Glutamatergic neuron (in vitro differentiated cells): ENCODE results near the gene ITFG1. TPM values are rescaled to one million over a fixed set of nuclear protein-coding genes. Genes with fewer than 3 reads are reported as not detected.

Experiments used
- DNase-seq: peaks from one replicate; pipeline ENCODE4 v3.0.0; 2022
- H3K27ac Mint-ChIP-seq: one replicate; pipeline ENCODE4 v1.8.0; 2020; ENCODE audit warnings: mild to moderate bottlenecking, mixed read lengths, inconsistent platforms; ENCODE audit not compliant: unreplicated experiment
- H3K27me3 Mint-ChIP-seq: one replicate; pipeline ENCODE4 v1.8.0; 2020; ENCODE audit warnings: mild to moderate bottlenecking, moderate library complexity, mixed read lengths, inconsistent platforms; ENCODE audit not compliant: unreplicated experiment
- H3K36me3 Mint-ChIP-seq: one replicate; pipeline ENCODE4 v1.8.0; 2020; ENCODE audit warnings: mild to moderate bottlenecking, mixed read lengths, inconsistent platforms; ENCODE audit not compliant: unreplicated experiment
- H3K4me1 Mint-ChIP-seq: one replicate; pipeline ENCODE4 v1.8.0; 2020; ENCODE audit warnings: mild to moderate bottlenecking, low read depth, mixed read lengths, inconsistent platforms; ENCODE audit not compliant: unreplicated experiment
- H3K4me3 Mint-ChIP-seq: one replicate; pipeline ENCODE4 v1.8.0; 2020; ENCODE audit warnings: mild to moderate bottlenecking, mixed read lengths, inconsistent platforms; ENCODE audit not compliant: unreplicated experiment
- H3K9me3 Mint-ChIP-seq: one replicate; pipeline ENCODE4 v1.8.0; 2020; ENCODE audit warnings: mild to moderate bottlenecking, moderate library complexity, mixed read lengths, inconsistent platforms; ENCODE audit not compliant: unreplicated experiment
- total RNA-seq: library from RNA; stranded (reverse); fragmentation: NEBNext Ultra II Directional; extraction: Animal tissue kit (Norgen Biotek cat#: 25700); gene quantifications from one replicate; pipeline ENCODE4 v1.2.1, GENCODE V29; 2021; ENCODE audit not compliant: unreplicated experiment
- TF ChIP-seq, protein P1 (sequence below): fragments of 200-600 bp; sonication (generic); IDR thresholded peaks from one replicate; pipeline ENCODE4 v1.5.0; 2021; ENCODE audit not compliant: partially characterized antibody, unreplicated experiment

ITFG1 gene
- total RNA-seq, 1 donor from 2014 or later, result 68.7 TPM

DNA sequence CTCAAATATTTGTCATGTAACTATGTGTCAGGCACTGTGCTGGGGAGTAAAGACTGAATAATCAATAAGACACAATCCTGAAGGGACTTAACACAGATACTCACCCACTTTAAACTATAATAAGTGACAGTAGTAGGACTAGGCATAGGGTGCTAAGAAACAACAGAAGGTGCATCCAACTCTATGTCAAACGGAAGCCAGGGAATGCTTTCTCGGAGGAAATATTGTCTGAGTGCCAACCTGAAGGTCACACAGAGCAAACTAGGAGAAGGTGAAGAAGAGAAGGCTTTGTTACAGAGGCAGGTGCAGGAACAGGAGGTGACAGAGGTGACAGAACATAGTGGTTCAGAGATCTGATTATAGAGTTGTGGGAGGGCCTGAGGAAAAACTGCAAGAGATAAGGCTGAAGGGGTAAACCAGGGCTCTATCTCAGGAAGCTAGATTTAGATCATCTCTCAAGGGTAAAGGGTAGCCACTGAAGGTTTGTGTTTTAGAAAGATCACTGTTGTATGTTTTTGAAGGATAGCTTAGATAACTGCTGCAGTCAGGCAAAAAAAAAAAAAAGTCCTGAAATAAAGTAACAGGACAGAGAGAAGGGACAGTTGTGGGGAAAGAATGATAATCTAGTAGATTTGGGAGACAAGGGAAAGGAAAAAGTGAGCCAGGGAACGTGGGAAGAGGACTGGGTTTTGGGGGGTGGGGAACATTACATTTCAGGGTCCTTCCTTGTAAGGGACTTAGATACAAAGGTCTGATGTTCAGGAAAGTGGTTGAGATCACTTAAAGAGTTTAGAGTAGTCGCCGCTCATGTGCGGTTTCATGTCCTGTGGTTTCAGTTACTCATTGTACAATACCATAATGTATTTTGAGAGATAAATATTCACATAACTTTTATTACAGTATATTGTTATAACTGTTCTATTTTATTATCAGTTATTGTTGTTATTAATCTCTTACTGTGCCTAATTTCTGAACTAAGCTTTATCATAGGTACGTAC, 231.5 kb downstream of the ITFG1 start:
- TF ChIP-seq, protein P1, sequence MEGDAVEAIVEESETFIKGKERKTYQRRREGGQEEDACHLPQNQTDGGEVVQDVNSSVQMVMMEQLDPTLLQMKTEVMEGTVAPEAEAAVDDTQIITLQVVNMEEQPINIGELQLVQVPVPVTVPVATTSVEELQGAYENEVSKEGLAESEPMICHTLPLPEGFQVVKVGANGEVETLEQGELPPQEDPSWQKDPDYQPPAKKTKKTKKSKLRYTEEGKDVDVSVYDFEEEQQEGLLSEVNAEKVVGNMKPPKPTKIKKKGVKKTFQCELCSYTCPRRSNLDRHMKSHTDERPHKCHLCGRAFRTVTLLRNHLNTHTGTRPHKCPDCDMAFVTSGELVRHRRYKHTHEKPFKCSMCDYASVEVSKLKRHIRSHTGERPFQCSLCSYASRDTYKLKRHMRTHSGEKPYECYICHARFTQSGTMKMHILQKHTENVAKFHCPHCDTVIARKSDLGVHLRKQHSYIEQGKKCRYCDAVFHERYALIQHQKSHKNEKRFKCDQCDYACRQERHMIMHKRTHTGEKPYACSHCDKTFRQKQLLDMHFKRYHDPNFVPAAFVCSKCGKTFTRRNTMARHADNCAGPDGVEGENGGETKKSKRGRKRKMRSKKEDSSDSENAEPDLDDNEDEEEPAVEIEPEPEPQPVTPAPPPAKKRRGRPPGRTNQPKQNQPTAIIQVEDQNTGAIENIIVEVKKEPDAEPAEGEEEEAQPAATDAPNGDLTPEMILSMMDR, result no peak
- H3K27ac Mint-ChIP-seq, result no peak overlapping the region
- H3K4me3 Mint-ChIP-seq, result no peak overlapping the region
- H3K27me3 Mint-ChIP-seq, result no peaks in the 10 kb centered on the region
- H3K4me1 Mint-ChIP-seq, result peaks cover 2% of the 10 kb centered on the region
- peaks cover 1% of the 10 kb centered on the region for H3K9me3 Mint-ChIP-seq
- H3K36me3 Mint-ChIP-seq, result peaks cover 9% of the 10 kb centered on the region
- no peak for DNase-seq

DNA sequence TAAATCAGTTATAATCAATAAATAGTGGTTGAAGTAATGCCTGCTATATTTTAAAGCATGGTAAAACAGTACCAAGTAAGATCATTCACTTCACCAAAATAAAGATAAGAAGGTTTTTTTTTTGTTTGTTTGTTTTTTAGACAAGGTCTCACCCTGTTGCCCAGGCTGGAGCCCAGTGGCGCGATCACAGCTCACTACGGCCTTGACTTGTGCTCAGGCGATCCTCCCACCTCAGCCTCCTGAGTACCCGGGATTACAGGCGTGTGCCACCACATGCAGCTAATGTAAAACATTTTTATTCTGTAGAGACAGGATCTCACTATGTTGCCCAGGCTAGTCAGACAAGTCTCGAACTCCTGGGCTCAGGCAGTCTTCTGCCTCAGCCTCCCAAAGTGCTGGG, 232.6 kb downstream of the ITFG1 start:
- TF ChIP-seq, protein P1, result no peak
- H3K4me3 Mint-ChIP-seq, result no peak overlapping the region
- no peak overlapping the region for H3K27ac Mint-ChIP-seq
- DNase-seq, result no peak
- H3K9me3 Mint-ChIP-seq, result peaks cover 1% of the 10 kb centered on the region
- peaks cover 2% of the 10 kb centered on the region for H3K4me1 Mint-ChIP-seq
- H3K27me3 Mint-ChIP-seq, result no peaks in the 10 kb centered on the region
- peaks cover 12% of the 10 kb centered on the region for H3K36me3 Mint-ChIP-seq

DNA sequence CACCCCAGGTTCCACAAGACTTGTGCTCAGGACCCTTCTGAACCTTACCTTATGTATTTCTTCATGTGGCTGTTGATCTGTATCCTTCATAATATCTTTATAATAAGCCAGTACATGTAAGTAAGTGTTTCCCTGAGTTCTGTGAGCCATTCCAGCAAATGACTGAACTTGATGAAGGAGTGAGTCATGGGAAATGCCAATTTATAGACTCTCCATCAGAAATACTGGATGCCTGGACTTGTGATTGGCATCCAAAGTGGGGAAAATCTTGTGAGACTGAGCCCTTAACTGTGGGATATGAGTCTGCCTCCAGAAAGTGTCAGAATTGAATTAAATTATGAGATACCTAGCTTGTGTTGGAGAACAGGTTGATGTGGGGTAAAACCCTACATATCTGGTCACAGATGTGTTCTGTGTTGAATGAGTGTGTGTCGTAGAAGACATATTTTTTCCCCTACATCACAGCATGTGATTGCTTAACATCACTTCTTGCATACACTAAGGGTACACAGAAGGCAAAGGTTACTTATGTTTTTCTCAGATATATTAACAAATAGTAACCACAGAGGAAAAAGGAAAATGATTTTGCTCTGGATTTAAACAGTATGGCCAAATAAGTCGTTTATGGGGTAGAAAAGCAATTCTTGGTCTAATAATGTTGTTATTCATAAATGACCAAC, 247.0 kb downstream of the ITFG1 start:
- TF ChIP-seq, protein P1, result no peak
- Mint-ChIP-seq H3K9me3 (no peaks in the 10 kb centered on the region), H3K27me3 (no peaks in the 10 kb centered on the region), H3K27ac (no peak overlapping the region), H3K4me3 (no peak overlapping the region), H3K4me1 (peaks cover 4% of the 10 kb centered on the region), H3K36me3 (no peaks in the 10 kb centered on the region)
- DNase-seq, result no peak

DNA sequence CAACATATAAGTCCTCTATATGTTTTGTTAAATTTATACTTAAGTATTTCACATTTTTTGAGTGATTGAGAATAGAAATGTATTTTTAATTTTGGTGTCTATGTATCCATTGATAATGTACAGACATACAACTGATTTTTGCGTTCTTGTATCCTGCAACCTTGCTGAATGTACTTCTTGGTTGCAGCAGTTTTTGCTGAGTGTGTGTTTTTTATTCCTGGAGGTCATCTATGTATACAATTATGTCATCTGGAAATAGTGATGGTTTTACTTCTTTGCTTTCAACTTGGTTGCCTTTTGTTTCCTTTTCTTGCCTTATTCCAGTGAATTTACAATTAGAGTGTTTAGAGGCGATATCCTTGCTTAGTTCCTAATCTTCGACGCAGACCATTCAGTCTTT, 249.6 kb downstream of the ITFG1 start:
- Mint-ChIP-seq H3K27me3 (no peaks in the 10 kb centered on the region), H3K4me1 (peaks cover 4% of the 10 kb centered on the region), H3K36me3 (no peaks in the 10 kb centered on the region), H3K9me3 (no peaks in the 10 kb centered on the region), H3K27ac (no peak overlapping the region), H3K4me3 (no peak overlapping the region)
- TF ChIP-seq, protein P1, result no peak
- DNase-seq, result no peak
